HG03095 (cell line): ENCODE results near the gene PTPRE.

Experiments used
- ATAC-seq: cut with Tn5 transposase; IDR thresholded peaks from one replicate; pipeline ENCODE4 v1.9.1; 2021; ENCODE audit warnings: moderate library complexity; ENCODE audit not compliant: unreplicated experiment

Gene PTPRE

GRCh38 chr10:128111696-128112095 lies 204.8 kb downstream of the PTPRE start:
- no peak for ATAC-seq

- no peak for ATAC-seq
These were observed 206.1 kb downstream of the PTPRE start for GRCh38 chr10:128113026-128113425.

- ATAC-seq, result no peak
These were observed 208.0 kb downstream of the PTPRE start for GRCh38 chr10:128114901-128115300.

GRCh38 chr10:128115356-128115755 lies 208.5 kb downstream of the PTPRE start:
- ATAC-seq, result no peak

- no peak for ATAC-seq
These were observed 209.3 kb downstream of the PTPRE start for GRCh38 chr10:128116187-128116586.

GRCh38 chr10:128116851-128117615 lies 210.1 kb downstream of the PTPRE start:
- no peak for ATAC-seq

GRCh38 chr10:128121750-128122412 lies 215.0 kb downstream of the PTPRE start:
- no peak for ATAC-seq

- no peak for ATAC-seq
These were observed 216.0 kb downstream of the PTPRE start for GRCh38 chr10:128122931-128123330.

- no peak for ATAC-seq
These were observed 216.9 kb downstream of the PTPRE start for GRCh38 chr10:128123846-128124245.

- ATAC-seq, result no peak
These were observed 218.0 kb downstream of the PTPRE start for GRCh38 chr10:128124813-128125403.

GRCh38 chr10:128125416-128125943 lies 218.6 kb downstream of the PTPRE start:
- ATAC-seq, result no peak

GRCh38 chr10:128125944-128126764 lies 219.3 kb downstream of the PTPRE start, which contains the start of gene MKI67:
MKI67 (minus strand) TSS chr10:128126423; CDS start chr10:128125667, 756 bp downstream.
- ATAC-seq, result peak; percentile 78

GRCh38 chr10:128128582-128128981 lies 221.7 kb downstream of the PTPRE start:
- ATAC-seq, result no peak

- ATAC-seq, result no peak
These were observed 223.1 kb downstream of the PTPRE start for GRCh38 chr10:128130051-128130450.
